ENCODE data around the gene AUTS2.

Gene AUTS2

DNA sequence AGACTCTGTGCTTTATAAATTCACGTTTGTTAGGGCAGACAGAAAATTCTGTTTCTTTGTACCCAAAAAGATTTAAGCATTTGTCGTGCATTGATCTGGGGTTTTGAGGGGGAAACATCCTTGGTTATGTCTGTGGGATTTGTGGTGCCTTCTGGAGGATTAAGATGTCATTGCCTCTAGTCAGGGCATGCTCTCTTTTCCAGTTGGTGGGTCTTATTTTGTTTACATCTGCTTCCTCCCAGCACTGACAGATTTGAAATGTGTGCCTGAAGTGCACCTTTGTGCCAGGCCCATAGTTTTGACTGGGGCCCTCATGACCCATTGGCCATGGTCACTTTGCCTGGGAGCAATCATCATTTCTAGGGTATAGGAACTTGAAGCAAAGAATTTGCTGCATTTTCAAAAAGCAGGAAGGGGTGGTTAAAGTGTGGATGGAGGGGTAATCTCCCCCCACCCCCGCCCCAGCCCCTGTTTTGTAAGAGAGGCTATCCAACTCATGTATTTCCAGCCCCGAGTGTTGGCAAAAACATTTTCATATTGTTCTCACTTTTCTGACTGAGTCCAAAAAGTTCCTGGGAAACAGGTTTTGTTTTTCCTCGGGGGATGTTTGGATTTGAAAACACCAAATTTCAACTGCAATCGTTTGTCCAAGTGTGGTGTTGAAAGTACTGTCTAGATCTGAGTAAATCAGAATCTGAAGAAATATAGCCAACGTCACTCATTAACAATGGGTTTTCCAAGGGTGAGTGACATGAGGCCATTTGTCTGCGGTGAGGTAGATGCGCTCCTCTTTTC lies 1145.5 kb downstream of the AUTS2 start:
- H3K4me3 ChIP-seq (replicated peaks in 1 of 2; ENCODE audit: low read depth in 2 of 2, low read length in 2 of 2), result no peak overlapping the region
- TF ChIP-seq, protein P1, sequence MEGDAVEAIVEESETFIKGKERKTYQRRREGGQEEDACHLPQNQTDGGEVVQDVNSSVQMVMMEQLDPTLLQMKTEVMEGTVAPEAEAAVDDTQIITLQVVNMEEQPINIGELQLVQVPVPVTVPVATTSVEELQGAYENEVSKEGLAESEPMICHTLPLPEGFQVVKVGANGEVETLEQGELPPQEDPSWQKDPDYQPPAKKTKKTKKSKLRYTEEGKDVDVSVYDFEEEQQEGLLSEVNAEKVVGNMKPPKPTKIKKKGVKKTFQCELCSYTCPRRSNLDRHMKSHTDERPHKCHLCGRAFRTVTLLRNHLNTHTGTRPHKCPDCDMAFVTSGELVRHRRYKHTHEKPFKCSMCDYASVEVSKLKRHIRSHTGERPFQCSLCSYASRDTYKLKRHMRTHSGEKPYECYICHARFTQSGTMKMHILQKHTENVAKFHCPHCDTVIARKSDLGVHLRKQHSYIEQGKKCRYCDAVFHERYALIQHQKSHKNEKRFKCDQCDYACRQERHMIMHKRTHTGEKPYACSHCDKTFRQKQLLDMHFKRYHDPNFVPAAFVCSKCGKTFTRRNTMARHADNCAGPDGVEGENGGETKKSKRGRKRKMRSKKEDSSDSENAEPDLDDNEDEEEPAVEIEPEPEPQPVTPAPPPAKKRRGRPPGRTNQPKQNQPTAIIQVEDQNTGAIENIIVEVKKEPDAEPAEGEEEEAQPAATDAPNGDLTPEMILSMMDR (IDR thresholded peaks at IDR 0.05; ENCODE audit: low read depth, low read length), result no peak
- DNase-seq (ENCODE audit: low read depth in 2 of 2), result no peak

DNA sequence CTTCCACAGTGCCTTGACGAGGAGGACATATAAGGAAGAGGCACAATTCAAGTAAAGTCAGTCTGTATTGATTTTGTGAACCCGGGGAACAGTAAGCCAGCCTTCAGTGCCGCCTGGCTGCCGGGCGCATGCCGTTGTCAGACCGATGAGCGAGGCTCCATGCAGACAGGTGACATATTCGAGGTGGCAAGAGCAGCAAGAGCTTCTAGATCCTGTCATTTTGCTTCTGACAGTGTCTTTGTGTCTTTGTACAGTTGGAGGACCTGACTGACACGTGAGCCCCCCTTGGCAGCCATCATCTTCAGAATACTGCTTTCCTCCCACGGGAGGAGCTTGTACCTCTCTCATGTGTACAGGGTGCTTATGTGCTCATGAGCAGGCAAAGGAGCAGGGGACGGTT lies 1146.2 kb downstream of the AUTS2 start:
- H3K4me3 ChIP-seq (replicated peaks in 1 of 2; ENCODE audit: low read depth in 2 of 2, low read length in 2 of 2), result no peak overlapping the region
- DNase-seq (ENCODE audit: low read depth in 2 of 2), result no peak
- TF ChIP-seq, protein P1 (IDR thresholded peaks at IDR 0.05; ENCODE audit: low read depth, low read length), result no peak

DNA sequence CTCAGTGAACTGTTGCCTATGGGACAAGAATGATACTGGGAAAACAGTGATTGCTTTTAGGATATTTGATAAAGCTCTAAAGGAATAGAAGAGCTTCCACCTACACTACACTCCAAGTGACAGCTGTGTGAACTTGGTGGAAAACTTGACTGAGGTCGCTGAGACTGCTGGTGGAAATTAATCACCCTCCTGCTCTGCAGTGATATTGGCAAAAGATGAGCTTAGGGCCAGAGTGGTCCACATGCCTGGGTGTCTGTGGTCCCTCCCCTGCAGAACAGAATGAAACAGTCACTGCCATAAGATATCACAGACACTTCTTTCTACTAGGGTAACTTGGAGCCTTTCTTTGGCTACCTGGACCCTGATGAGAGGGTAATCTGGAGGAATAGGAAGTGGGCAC lies 1151.6 kb downstream of the AUTS2 start:
- TF ChIP-seq, protein P1 (IDR thresholded peaks at IDR 0.05; ENCODE audit: low read depth, low read length), result no peak
- H3K4me3 ChIP-seq (replicated peaks in 1 of 2; ENCODE audit: low read depth in 2 of 2, low read length in 2 of 2), result no peak overlapping the region
- no peak for DNase-seq (ENCODE audit: low read depth in 2 of 2)

DNA sequence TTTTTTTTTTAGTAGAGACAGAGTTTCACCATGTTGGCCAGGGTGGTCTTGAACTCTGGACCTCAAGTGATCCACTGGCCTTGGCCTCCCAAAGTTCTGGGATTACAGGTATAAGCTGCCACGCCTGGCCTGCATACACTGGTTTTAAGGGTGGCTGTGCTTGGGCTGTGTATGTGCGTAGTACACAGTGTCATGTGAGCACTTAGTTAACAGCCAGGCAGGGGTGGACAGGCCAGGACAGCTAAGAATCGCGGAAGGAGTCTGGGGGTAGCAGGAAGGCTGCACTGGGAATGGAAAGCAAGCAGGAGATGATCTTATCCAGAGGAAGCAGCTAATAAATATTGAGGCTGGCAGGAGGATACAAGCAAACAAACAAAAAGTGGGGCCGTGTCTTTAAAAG lies 1153.6 kb downstream of the AUTS2 start:
- DNase-seq (ENCODE audit: low read depth in 2 of 2), result no peak
- TF ChIP-seq, protein P1 (IDR thresholded peaks at IDR 0.05; ENCODE audit: low read depth, low read length), result no peak

DNA sequence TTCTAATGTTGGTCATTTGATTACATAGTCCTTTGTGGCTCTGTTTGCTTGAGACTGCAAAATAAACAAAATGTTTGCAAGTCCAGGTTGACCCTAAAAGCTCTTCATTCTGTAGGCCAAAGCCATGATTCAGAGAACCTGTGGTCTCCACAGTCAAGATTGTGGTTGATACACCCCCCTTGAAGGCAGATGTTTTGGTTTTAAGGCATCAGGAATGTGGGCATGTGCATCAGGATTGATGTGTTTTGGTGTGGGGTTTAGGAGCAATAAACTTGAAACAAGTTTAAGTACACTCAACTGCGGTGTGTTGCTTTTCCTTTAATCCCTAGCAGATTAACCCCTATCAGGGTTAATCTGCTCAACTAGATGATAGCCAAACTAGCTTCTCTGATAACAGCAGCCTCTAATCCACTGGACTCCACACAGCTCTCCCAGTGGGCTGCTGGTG lies 1154.5 kb downstream of the AUTS2 start:
- DNase-seq (ENCODE audit: low read depth in 2 of 2), result peak in 1 of 2 donors; percentile 28

More for the DNA sequence above, 1153.6 kb downstream of the AUTS2 start:
- H3K4me3 ChIP-seq (replicated peaks in 1 of 2; ENCODE audit: low read depth in 2 of 2, low read length in 2 of 2), result no peak overlapping the region

DNA sequence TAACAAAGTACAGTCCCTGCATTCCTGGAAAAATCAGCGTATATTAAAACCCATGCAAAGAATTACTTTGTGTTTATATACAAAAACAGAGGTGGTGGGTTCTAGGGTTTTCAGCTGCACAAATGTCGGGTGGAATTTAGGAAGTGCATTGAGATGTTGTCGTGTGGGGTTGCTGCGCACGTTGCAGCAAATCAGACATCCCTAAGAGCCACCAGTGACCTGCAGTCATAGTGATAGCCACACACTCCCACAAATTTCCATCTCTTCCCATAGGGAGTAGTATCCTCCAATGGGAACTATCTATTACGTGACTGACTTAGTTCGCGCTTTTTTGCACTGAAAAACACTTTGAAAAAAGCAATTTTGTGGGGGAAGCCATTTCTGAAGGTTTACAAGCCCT lies 1158.5 kb downstream of the AUTS2 start:
- TF ChIP-seq, protein P1 (IDR thresholded peaks at IDR 0.05; ENCODE audit: low read depth, low read length), result no peak
- no peak for DNase-seq (ENCODE audit: low read depth in 2 of 2)
- H3K4me3 ChIP-seq (replicated peaks in 1 of 2; ENCODE audit: low read depth in 2 of 2, low read length in 2 of 2), result no peak overlapping the region

More for the DNA sequence above, 1154.5 kb downstream of the AUTS2 start:
- TF ChIP-seq, protein P1 (IDR thresholded peaks at IDR 0.05; ENCODE audit: low read depth, low read length), result no peak
- no peak overlapping the region for H3K4me3 ChIP-seq (replicated peaks in 1 of 2; ENCODE audit: low read depth in 2 of 2, low read length in 2 of 2)
